H1 (cell line): ENCODE results near the gene TMEM82. TPM values are rescaled to one million over a fixed set of nuclear protein-coding genes. Genes with fewer than 3 reads are reported as not detected.

Experiments used
- CTCF ChIA-PET: fragments of 300-600 bp; sonication (Branson Sonifier 250); formaldehyde crosslinking; loops from one replicate; lab custom pipeline; 2021; ENCODE audit not compliant: partially characterized antibody; lab: Charles Lee
- POLR2A ChIA-PET: fragments of 300-600 bp; sonication (Branson Sonifier 250); formaldehyde crosslinking; loops from one replicate; lab custom pipeline; 2021; ENCODE audit warnings: inconsistent platforms; ENCODE audit not compliant: partially characterized antibody; lab: Charles Lee
- DNase-seq, 2 experiments: peaks; one replicate each; pipeline versions ENCODE4 v3.0.0 to v3.0.0-alpha.2; 2010 to 2022; ENCODE audit warnings: low spot score in 2 of 2, low read depth in 1 of 2, mixed read lengths in 1 of 2
- FAIRE-seq: peaks from 2 replicates; lab custom pipeline; 2011; peaks lifted over from hg19 to GRCh38; lab: Jason Lieb, UNC
- H2AFZ ChIP-seq: 2 replicates; pipeline ENCODE4 v1.8.1; 2012; ENCODE audit warnings: low read length, inconsistent platforms
- H2AK5ac ChIP-seq: 2 replicates; pipeline ENCODE4 v1.6.1; 2013; ENCODE audit warnings: low read depth, low read length
- H2BK120ac ChIP-seq: replicated peaks from 2 replicates; pipeline ENCODE3; 2013; ENCODE audit warnings: low read depth, low read length, inconsistent platforms
- H2BK12ac ChIP-seq: 2 replicates; pipeline ENCODE4 v1.6.1; 2013; ENCODE audit warnings: low read depth, low read length
- H2BK15ac ChIP-seq: 2 replicates; pipeline ENCODE4 v1.6.1; 2013; ENCODE audit warnings: low read length
- H2BK20ac ChIP-seq: 2 replicates; pipeline ENCODE4 v1.6.1; 2013; ENCODE audit warnings: low read length
- H2BK5ac ChIP-seq: 2 replicates; pipeline ENCODE4 v1.6.1; 2013; ENCODE audit warnings: low read depth, low read length
- H3K14ac ChIP-seq: 2 replicates; pipeline ENCODE4 v1.6.1; 2013; ENCODE audit warnings: inconsistent platforms; ENCODE audit not compliant: insufficient read length
- H3K18ac ChIP-seq: 2 replicates; pipeline ENCODE4 v1.6.1; 2013; ENCODE audit warnings: low read length; ENCODE audit errors: extremely low read depth
- H3K23ac ChIP-seq: 2 replicates; pipeline ENCODE4 v1.6.1; 2013; ENCODE audit warnings: inconsistent platforms; ENCODE audit not compliant: insufficient read length
- H3K23me2 ChIP-seq: 2 replicates; pipeline ENCODE4 v1.6.1; 2013; ENCODE audit warnings: low read depth, low read length
- H3K27ac ChIP-seq: 2 replicates; pipeline ENCODE4 v1.6.1; 2011; ENCODE audit warnings: low read depth, low read length, inconsistent platforms
- H3K27me3 ChIP-seq, 4 experiments: replicated peaks in 1 of 4; 1 replicate in 1 of 4; 2 replicates in 3 of 4; pipeline versions ENCODE4 v1.6.1 to v1.8.1; 2011 to 2013; ENCODE audit warnings: low read length in 3 of 4, mild to moderate bottlenecking in 3 of 4, inconsistent platforms in 2 of 4, mixed read lengths in 2 of 4, moderate library complexity in 1 of 4; ENCODE audit not compliant: control insufficient read depth in 3 of 4, insufficient read depth in 3 of 4; ENCODE audit errors: extremely low read depth in 1 of 4
- H3K36me3 ChIP-seq, 4 experiments: 2 replicates each; pipeline versions ENCODE4 v1.6.1 to v1.8.1; 2011 to 2013; ENCODE audit warnings: mild to moderate bottlenecking in 4 of 4, low read length in 3 of 4, moderate library complexity in 2 of 4, control low read depth in 1 of 4, inconsistent platforms in 1 of 4; ENCODE audit not compliant: insufficient read depth in 4 of 4, control insufficient read depth in 2 of 4
- H3K4ac ChIP-seq: replicated peaks from 2 replicates; pipeline ENCODE3; 2013; ENCODE audit warnings: low read length, low read depth, mixed read lengths, inconsistent platforms; ENCODE audit not compliant: insufficient read length
- H3K4me1 ChIP-seq, 4 experiments: replicated peaks in 1 of 4; 1 replicate in 1 of 4; 2 replicates in 3 of 4; pipeline versions ENCODE4 v1.6.1 to v1.8.1; 2011 to 2013; ENCODE audit warnings: low read length in 3 of 4, inconsistent platforms in 2 of 4, mixed read lengths in 1 of 4; ENCODE audit not compliant: insufficient read depth in 4 of 4, control insufficient read depth in 3 of 4
- H3K4me2 ChIP-seq, 2 experiments: 2 replicates each; pipeline versions ENCODE4 v1.6.1 to v1.8.1; 2011 to 2013; ENCODE audit warnings: low read depth in 2 of 2, low read length in 2 of 2, control low read depth in 1 of 2, inconsistent platforms in 1 of 2, mild to moderate bottlenecking in 1 of 2; ENCODE audit not compliant: insufficient read depth in 1 of 2
- H3K4me3 ChIP-seq, 4 experiments: fragments of 200-600, 300-600 bp in 1 of 4; sonication (generic), shearing (Covaris generic), sonication (Bioruptor Twin) in 1 of 4; 2 replicates each; pipeline versions ENCODE4 v1.5.1 to v1.8.1; 2011 to 2016; ENCODE audit warnings: low read length in 4 of 4, low read depth in 3 of 4, control low read depth in 2 of 4, inconsistent platforms in 2 of 4, mild to moderate bottlenecking in 2 of 4, mixed read lengths in 1 of 4, moderate library complexity in 1 of 4; ENCODE audit not compliant: insufficient read depth in 2 of 4; ENCODE audit errors: extremely low read depth in 1 of 4
- H3K56ac ChIP-seq: replicated peaks from 2 replicates; pipeline ENCODE3; 2013; ENCODE audit warnings: low read depth, mild to moderate bottlenecking, mixed read lengths, low read length, inconsistent platforms; ENCODE audit not compliant: insufficient read length
- H3K79me1 ChIP-seq: 2 replicates; pipeline ENCODE4 v1.6.1; 2013; ENCODE audit warnings: low read depth, low read length, control low read depth
- H3K79me2 ChIP-seq, 2 experiments: 2 replicates each; pipeline versions ENCODE4 v1.6.1 to v1.8.1; 2012 to 2013; ENCODE audit warnings: low read length in 2 of 2, mild to moderate bottlenecking in 2 of 2, inconsistent platforms in 1 of 2; ENCODE audit not compliant: insufficient read depth in 2 of 2, control insufficient read depth in 1 of 2
- H3K9ac ChIP-seq, 4 experiments: replicated peaks in 1 of 4; 1 replicate in 1 of 4; 2 replicates in 3 of 4; pipeline versions ENCODE4 v1.6.1 to v1.8.1; 2011 to 2013; ENCODE audit warnings: low read depth in 3 of 4, low read length in 3 of 4, control low read depth in 2 of 4, mild to moderate bottlenecking in 2 of 4, moderate library complexity in 2 of 4, inconsistent platforms in 1 of 4; ENCODE audit errors: extremely low read depth in 1 of 4
- H3K9me3 ChIP-seq, 2 experiments: 2 replicates each; pipeline versions ENCODE4 v1.6.1 to v1.8.1; 2012 to 2013; ENCODE audit warnings: mild to moderate bottlenecking in 2 of 2, moderate library complexity in 2 of 2, control low read depth in 1 of 2, inconsistent platforms in 1 of 2, low read depth in 1 of 2, low read length in 1 of 2, mixed read lengths in 1 of 2; ENCODE audit not compliant: insufficient read depth in 2 of 2
- H4K20me1 ChIP-seq, 2 experiments: replicated peaks in 1 of 2; 2 replicates each; pipeline versions ENCODE3 to v1.8.1; 2011 to 2013; ENCODE audit warnings: inconsistent platforms in 2 of 2, low read length in 2 of 2, mild to moderate bottlenecking in 1 of 2; ENCODE audit not compliant: insufficient read depth in 2 of 2, control insufficient read depth in 1 of 2
- H4K5ac ChIP-seq: 2 replicates; pipeline ENCODE4 v1.6.1; 2013; ENCODE audit warnings: low read length, low read depth, mixed read lengths, inconsistent platforms; ENCODE audit not compliant: insufficient read length
- H4K8ac ChIP-seq: 2 replicates; pipeline ENCODE4 v1.8.0; 2013; ENCODE audit warnings: mild to moderate bottlenecking, moderate library complexity, low read length, inconsistent platforms; ENCODE audit not compliant: insufficient read depth; ENCODE audit errors: extremely low read depth
- H4K91ac ChIP-seq: replicated peaks from 2 replicates; pipeline ENCODE3; 2013; ENCODE audit warnings: low read length, mixed read lengths, inconsistent platforms; ENCODE audit not compliant: insufficient read length
- EZH2 ChIP-seq: fragments of 200-600 bp; sonication (generic); IDR thresholded peaks from 2 replicates; pipeline ENCODE4 v1.7.1; 2012; ENCODE audit warnings: low read depth, mild to moderate bottlenecking, moderate library complexity, low read length, inconsistent platforms; ENCODE audit not compliant: severe bottlenecking
- GABPA ChIP-seq: IDR thresholded peaks from 2 replicates; pipeline ENCODE4 v1.6.1; 2011; ENCODE audit warnings: mild to moderate bottlenecking, low read length, moderate library complexity, borderline replicate concordance; ENCODE audit not compliant: insufficient read depth
- HDAC2 ChIP-seq, 2 experiments: fragments of 300-600 bp in 1 of 2; sonication (generic) in 1 of 2; IDR thresholded peaks; 2 replicates each; pipeline ENCODE4 v1.6.1; 2011 to 2012; ENCODE audit warnings: low read depth in 2 of 2, low read length in 2 of 2, mild to moderate bottlenecking in 2 of 2, moderate library complexity in 2 of 2, borderline replicate concordance in 1 of 2, inconsistent platforms in 1 of 2
- POU5F1 ChIP-seq: IDR thresholded peaks from 2 replicates; pipeline ENCODE4 v1.6.1; 2011; ENCODE audit warnings: low read depth, mild to moderate bottlenecking, low read length, moderate library complexity
- RFX5 ChIP-seq: IDR thresholded peaks from 2 replicates; pipeline ENCODE4 v1.6.1; 2011; ENCODE audit warnings: low read depth, low read length, improper control_type of control experiment, borderline replicate concordance
- SP2 ChIP-seq: IDR thresholded peaks from 2 replicates; pipeline ENCODE4 v1.6.1; 2012; ENCODE audit warnings: mild to moderate bottlenecking, low read length, inconsistent platforms
- TAF1 ChIP-seq: IDR thresholded peaks from 2 replicates; pipeline ENCODE4 v1.6.1; 2011; ENCODE audit warnings: mild to moderate bottlenecking, low read depth, low read length
- WGBS, 2 experiments: shearing (Covaris generic) in 1 of 2; methylation state at CpG; one replicate each; pipeline versions ENCODE4 v1.1.6 to v1.1.7; 2013 to 2015; ENCODE audit warnings: low lambda C conversion rate in 2 of 2, mixed read lengths in 2 of 2, inconsistent platforms in 1 of 2, low coverage in 1 of 2, missing lambda C conversion rate in 1 of 2; ENCODE audit not compliant: insufficient replicate concordance in 2 of 2, insufficient coverage in 1 of 2, insufficient read length in 1 of 2; ENCODE audit errors: extremely low coverage in 1 of 2, missing lambda C conversion rate in 1 of 2; 5-methylcytosine and 5-hydroxymethylcytosine counted together
- polyA plus RNA-seq, 7 experiments: library from polyadenylated mRNA; depleted of rRNA in 3 of 7; stranded (reverse) in 5 of 7; unstranded in 2 of 7; fragments of >200 nt in 5 of 7; fragments of 200-250 nt in 2 of 7; gene quantifications; 1 replicate in 5 of 7; 2 replicates in 1 of 7; 4 replicates in 1 of 7; pipeline versions ENCODE4 v1.2.1 to v1.2.3, GENCODE V29; 2011 to 2013; ENCODE audit warnings: missing spikeins in 2 of 7, mixed read lengths in 2 of 7
- total RNA-seq: library from RNA; stranded (reverse); fragmentation: NEBNext Ultra II Directional; extraction: Animal tissue kit (Norgen Biotek cat#: 25700); gene quantifications from 2 replicates; pipeline ENCODE4 v1.2.1, GENCODE V29; 2021
- TF ChIP-seq, protein P1 (sequence below): IDR thresholded peaks from 2 replicates; pipeline ENCODE4 v1.6.1; 2011; ENCODE audit warnings: low read depth, mild to moderate bottlenecking, low read length; ENCODE audit not compliant: insufficient read depth
- TF ChIP-seq, protein P2 (sequence below): IDR thresholded peaks from 2 replicates; pipeline ENCODE4 v1.6.1; 2012; ENCODE audit warnings: low read length, inconsistent platforms

The TMEM82 gene
- total and polyA plus RNA-seq, 2 of the 8 experiments (the other 6 are each of a cell fraction or from before 2014, with no cell fraction given) = 0.32 to 2.1 TPM

DNA sequence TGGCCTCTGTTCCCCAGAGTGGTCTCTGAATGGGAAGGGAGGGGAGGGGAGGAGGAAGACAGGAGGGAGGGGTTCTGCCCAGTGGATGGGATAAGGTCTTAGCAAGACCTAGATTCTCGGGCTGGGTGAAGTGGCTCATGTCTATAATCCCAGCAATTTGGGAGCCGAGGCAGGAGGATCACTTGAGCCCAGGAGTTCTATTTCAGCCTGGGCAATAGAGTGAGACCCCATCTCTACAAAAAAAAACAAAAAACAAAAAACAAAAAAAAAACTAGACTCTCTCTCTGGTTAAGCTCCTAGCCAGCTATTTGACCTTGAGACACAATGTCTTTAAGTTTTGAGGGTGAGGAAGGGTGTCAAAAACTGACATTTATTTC lies 53.8 kb downstream of the TMEM82 start:
- TF ChIP-seq RFX5 (no peak), EZH2 (no peak), SP2 (no peak), TAF1 (no peak), GABPA (no peak), HDAC2 (IDR thresholded peaks at IDR 0.05; ENCODE audit: borderline replicate concordance in 1 of 2, low read depth in 2 of 2, low read length in 2 of 2) (no peak), POU5F1 (no peak)
- TF ChIP-seq, protein P1, sequence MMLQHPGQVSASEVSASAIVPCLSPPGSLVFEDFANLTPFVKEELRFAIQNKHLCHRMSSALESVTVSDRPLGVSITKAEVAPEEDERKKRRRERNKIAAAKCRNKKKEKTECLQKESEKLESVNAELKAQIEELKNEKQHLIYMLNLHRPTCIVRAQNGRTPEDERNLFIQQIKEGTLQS = no peak
- TF ChIP-seq, protein P2, sequence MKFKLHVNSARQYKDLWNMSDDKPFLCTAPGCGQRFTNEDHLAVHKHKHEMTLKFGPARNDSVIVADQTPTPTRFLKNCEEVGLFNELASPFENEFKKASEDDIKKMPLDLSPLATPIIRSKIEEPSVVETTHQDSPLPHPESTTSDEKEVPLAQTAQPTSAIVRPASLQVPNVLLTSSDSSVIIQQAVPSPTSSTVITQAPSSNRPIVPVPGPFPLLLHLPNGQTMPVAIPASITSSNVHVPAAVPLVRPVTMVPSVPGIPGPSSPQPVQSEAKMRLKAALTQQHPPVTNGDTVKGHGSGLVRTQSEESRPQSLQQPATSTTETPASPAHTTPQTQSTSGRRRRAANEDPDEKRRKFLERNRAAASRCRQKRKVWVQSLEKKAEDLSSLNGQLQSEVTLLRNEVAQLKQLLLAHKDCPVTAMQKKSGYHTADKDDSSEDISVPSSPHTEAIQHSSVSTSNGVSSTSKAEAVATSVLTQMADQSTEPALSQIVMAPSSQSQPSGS = no peak
- H3K36me3 ChIP-seq = no peaks in the 10 kb centered on the region
- no peak overlapping the region for H2BK15ac ChIP-seq
- no peak overlapping the region for H2BK5ac ChIP-seq
- H2AFZ ChIP-seq = no peak overlapping the region
- H3K27me3 ChIP-seq = no peaks in the 10 kb centered on the region
- H3K4ac ChIP-seq = no peak overlapping the region
- no peak overlapping the region for H4K5ac ChIP-seq
- no peak overlapping the region for H3K4me2 ChIP-seq
- H3K27ac ChIP-seq = no peak overlapping the region
- H3K14ac ChIP-seq = no peak overlapping the region
- H2BK20ac ChIP-seq = no peak overlapping the region
- no peaks in the 10 kb centered on the region for H3K79me1 ChIP-seq
- DNase-seq = no peak
- no peaks in the 10 kb centered on the region for H3K23me2 ChIP-seq
- no peak overlapping the region for H4K8ac ChIP-seq
- no peak overlapping the region for H3K9ac ChIP-seq
- no peak overlapping the region for H3K23ac ChIP-seq
- WGBS, 2 experiments = 100% methylated on average over 2 of the region's 2 CpGs; no CpG with 5 or more reads in 1 of the 2 experiments
- H3K18ac ChIP-seq = no peak overlapping the region
- no peaks in the 10 kb centered on the region for H3K79me2 ChIP-seq
- H3K4me1 ChIP-seq = peaks cover 0 to 18% (median 12%) of the 10 kb centered on the region in 4 experiments; a peak in 6 of 7 replicates
- ChIA-PET POLR2A (interaction anchor here (0.6 to 1.9 kb wide), 5 partner anchors 12 to 160 kb away, joined by 3 to 9 read pairs (median 4); no protein-coding TSS in a partner anchor), CTCF (interaction anchor here (0.6 to 2.7 kb wide), 11 partner anchors 9 to 199 kb away, joined by 3 to 15 read pairs (median 5); partner anchors contain the start of genes SPEN and UQCRHL)
- no peak overlapping the region for H2BK120ac ChIP-seq
- no peaks in the 10 kb centered on the region for H3K9me3 ChIP-seq
- H3K56ac ChIP-seq = no peak overlapping the region
- no peak for FAIRE-seq
- H2BK12ac ChIP-seq = no peak overlapping the region
- no peak overlapping the region for H4K91ac ChIP-seq
- peaks cover 0 to under 1% of the 10 kb centered on the region in 2 experiments for H4K20me1 ChIP-seq
- H2AK5ac ChIP-seq = no peak overlapping the region
- no peak overlapping the region for H3K4me3 ChIP-seq
